GM12872 (cell line): ENCODE measurements around the gene KCNMB1.

ENCODE experiments used
- CTCF ChIP-seq: IDR thresholded peaks from 3 replicates; pipeline ENCODE4 v1.5.1; 2011; ENCODE audit warnings: low read depth, mild to moderate bottlenecking, low read length, moderate library complexity; ENCODE audit not compliant: insufficient read depth

Gene KCNMB1

GRCh38 chr5:170387775-170388639, 1.2 kb downstream of the KCNMB1 start:
- TF ChIP-seq CTCF: no peak

GRCh38 chr5:170386743-170387395, 2.3 kb downstream of the KCNMB1 start:
- TF ChIP-seq CTCF: no peak

GRCh38 chr5:170383227-170383626, 5.9 kb downstream of the KCNMB1 start:
- no peak for TF ChIP-seq CTCF

GRCh38 chr5:170382790-170383189, 6.4 kb downstream of the KCNMB1 start:
- TF ChIP-seq CTCF: no peak

- no peak for TF ChIP-seq CTCF
Measured at GRCh38 chr5:170380361-170380951, 8.7 kb downstream of the KCNMB1 start.

GRCh38 chr5:170378740-170379139, 10.4 kb downstream of the KCNMB1 start:
- no peak for TF ChIP-seq CTCF

- no peak for TF ChIP-seq CTCF
Measured at GRCh38 chr5:170377027-170377426, 12.1 kb downstream of the KCNMB1 start.
